HCT116 (cell line): ENCODE measurements around the gene REN. TPM values are rescaled to one million over a fixed set of nuclear protein-coding genes. Genes with fewer than 3 reads are reported as not detected.
A peak's percentile ranks its signal among the peaks of the same experiment; 100 is the strongest.

Experiments
- ATAC-seq: fragments of 200-7000 bp; cut with Tn5 transposase; 2 replicates; pipeline ENCODE4 v1.9.1; 2020; ENCODE audit warnings: mild to moderate bottlenecking, moderate library complexity
- BruUV-seq: library from RNA; stranded (reverse); fragments of 400-500 nt; replicated peaks from 2 replicates; lab custom pipeline; 2021; lab: Mats Ljungman, UMichigan
- CTCF ChIA-PET: fragments of 300-600 bp; sonication (Branson Sonifier 250); formaldehyde crosslinking; loops from one replicate; lab custom pipeline; 2021; ENCODE audit warnings: antibody characterized with exemption; lab: Charles Lee
- POLR2A ChIA-PET: fragments of 300-600, 350-600 bp; sonication (Branson Sonifier 250); formaldehyde crosslinking; loops from one replicate; lab custom pipeline; 2021; ENCODE audit warnings: antibody characterized with exemption; lab: Charles Lee
- RAD21 ChIA-PET, 2 experiments: fragments of 300-600 bp; sonication (Branson Sonifier 250); formaldehyde crosslinking; loops; one replicate each; lab custom pipeline; 2023; ENCODE audit warnings: low total read pairs in 2 of 2; ENCODE audit not compliant: uncharacterized antibody in 2 of 2, unreplicated experiment in 2 of 2, low non-redundant PET in 1 of 2; lab: Charles Lee
- DNase-seq: peaks from one replicate; pipeline ENCODE4 v3.0.0-alpha.2; 2010; ENCODE audit warnings: low read depth, low spot score
- H2AFZ ChIP-seq: fragments of 200-600 bp; shearing (Covaris generic), sonication (generic); 2 replicates; pipeline ENCODE4 v1.6.1; 2017; ENCODE audit warnings: low read depth, mixed run types, mixed read lengths, antibody characterized with exemption, low read length; ENCODE audit not compliant: poor library complexity, severe bottlenecking
- H3K27ac ChIP-seq: 2 replicates; pipeline ENCODE4 v1.5.1; 2012; ENCODE audit warnings: low read depth, low read length
- H3K27me3 ChIP-seq: fragments of 200-600 bp; sonication (generic); 2 replicates; pipeline ENCODE4 v1.6.1; 2016; ENCODE audit warnings: mixed run types, low read length, mixed read lengths; ENCODE audit not compliant: insufficient read depth
- H3K36me3 ChIP-seq, 2 experiments: fragments of 200-500 bp in 1 of 2; fragments of 200-600 bp in 1 of 2; sonication (Bioruptor generic) in 1 of 2; sonication (generic) in 1 of 2; 2 replicates each; pipeline versions ENCODE4 v1.5.1 to v1.6.1; 2014 to 2016; ENCODE audit warnings: low read length in 2 of 2, inconsistent platforms in 1 of 2, mixed read lengths in 1 of 2, mixed run types in 1 of 2; ENCODE audit not compliant: insufficient read depth in 2 of 2, control insufficient read depth in 1 of 2
- H3K4me1 ChIP-seq, 2 experiments: fragments of 200-600 bp in 1 of 2; sonication (generic) in 1 of 2; 2 replicates each; pipeline versions ENCODE4 v1.5.1 to v1.6.1; 2012 to 2017; ENCODE audit warnings: low read length in 2 of 2, inconsistent platforms in 1 of 2, mild to moderate bottlenecking in 1 of 2, mixed read lengths in 1 of 2, mixed run types in 1 of 2, moderate library complexity in 1 of 2; ENCODE audit not compliant: insufficient read depth in 2 of 2, control insufficient read depth in 1 of 2
- H3K4me2 ChIP-seq: fragments of 200-600 bp; sonication (generic); 2 replicates; pipeline ENCODE4 v1.6.1; 2017; ENCODE audit warnings: mixed run types, low read length, mixed read lengths
- H3K4me3 ChIP-seq, 2 experiments: fragments of 200-600 bp in 1 of 2; sonication (generic) in 1 of 2; replicated peaks in 1 of 2; 2 replicates each; pipeline ENCODE4 v1.5.1; 2011 to 2016; ENCODE audit warnings: low read length in 2 of 2, control low read depth in 1 of 2, low read depth in 1 of 2, mild to moderate bottlenecking in 1 of 2, mixed read lengths in 1 of 2, mixed run types in 1 of 2
- H3K79me2 ChIP-seq: fragments of 200-600 bp; sonication (generic); 2 replicates; pipeline ENCODE4 v1.6.1; 2017; ENCODE audit warnings: mild to moderate bottlenecking, mixed run types, low read length, moderate library complexity, mixed read lengths; ENCODE audit not compliant: insufficient read depth
- H3K9ac ChIP-seq: fragments of 200-600 bp; sonication (generic); 2 replicates; pipeline ENCODE4 v1.6.1; 2016; ENCODE audit warnings: low read length, mixed read lengths
- H3K9me2 ChIP-seq: fragments of 200-600 bp; sonication (generic), shearing (Covaris generic); 2 replicates; pipeline ENCODE4 v1.6.1; 2017; ENCODE audit warnings: mixed run types, mild to moderate bottlenecking, moderate library complexity; ENCODE audit not compliant: insufficient read depth
- H3K9me3 ChIP-seq, 2 experiments: fragments of 200-500 bp in 1 of 2; fragments of 200-600 bp in 1 of 2; sonication (Bioruptor generic) in 1 of 2; sonication (generic) in 1 of 2; 2 replicates each; pipeline ENCODE4 v1.6.1; 2014 to 2017; ENCODE audit warnings: low read length in 2 of 2, mixed read lengths in 2 of 2, inconsistent platforms in 1 of 2, low read depth in 1 of 2, mild to moderate bottlenecking in 1 of 2, mixed run types in 1 of 2, moderate library complexity in 1 of 2; ENCODE audit not compliant: control insufficient read depth in 1 of 2, insufficient read depth in 1 of 2
- H4K20me1 ChIP-seq: fragments of 200-600 bp; sonication (generic), shearing (Covaris generic); 2 replicates; pipeline ENCODE4 v1.6.1; 2017; ENCODE audit warnings: mixed run types, mild to moderate bottlenecking, moderate library complexity; ENCODE audit not compliant: insufficient read depth
- CBX3 ChIP-seq: IDR thresholded peaks from 2 replicates; pipeline ENCODE4 v1.6.1; 2012; ENCODE audit warnings: low read depth
- CEBPB ChIP-seq: IDR thresholded peaks from 2 replicates; pipeline ENCODE4 v1.6.1; 2012; ENCODE audit warnings: low read depth
- EGR1 ChIP-seq: IDR thresholded peaks from 2 replicates; pipeline ENCODE4 v1.6.1; 2012; ENCODE audit warnings: low read depth
- FOSL1 ChIP-seq: IDR thresholded peaks from 2 replicates; pipeline ENCODE4 v1.6.1; 2012; ENCODE audit warnings: low read depth
- POLR2A ChIP-seq: IDR thresholded peaks from 2 replicates; pipeline ENCODE4 v1.7.0; 2011; ENCODE audit warnings: borderline replicate concordance; ENCODE audit not compliant: insufficient read depth, insufficient read length; ENCODE audit errors: extremely low read depth
- POLR2AphosphoS5 ChIP-seq: IDR thresholded peaks from 2 replicates; pipeline ENCODE4 v1.6.1; 2011; ENCODE audit warnings: mild to moderate bottlenecking, low read depth, low read length, moderate library complexity
- RAD21 ChIP-seq: IDR thresholded peaks from 2 replicates; pipeline ENCODE4 v1.6.1; 2012; ENCODE audit warnings: low read depth, mild to moderate bottlenecking
- SP1 ChIP-seq: IDR thresholded peaks from 2 replicates; pipeline ENCODE4 v1.6.1; 2012; ENCODE audit warnings: low read depth
- TCF7L2 ChIP-seq: IDR thresholded peaks from 2 replicates; pipeline ENCODE4 v1.7.0; 2011; ENCODE audit warnings: borderline replicate concordance, inconsistent platforms; ENCODE audit not compliant: insufficient read depth, insufficient read length; ENCODE audit errors: extremely low read depth
- intact Hi-C: fragments of 100-400 bp; cut with micrococcal nuclease; formaldehyde crosslinking; loops from 2 replicates; pipeline ENCODE4 v1.10.0; 2022
- total RNA-seq: library from RNA; stranded (reverse); gene quantifications from one replicate; pipeline ENCODE4 v1.2.1, GENCODE V29; 2021; ENCODE audit not compliant: unreplicated experiment
- TF ChIP-seq, protein P1 (sequence below): IDR thresholded peaks from 2 replicates; pipeline ENCODE4 v1.6.1; 2012; ENCODE audit warnings: low read depth

The REN gene
- total RNA-seq, 1 experiment from 2014 or later, result 0.47 TPM

DNA sequence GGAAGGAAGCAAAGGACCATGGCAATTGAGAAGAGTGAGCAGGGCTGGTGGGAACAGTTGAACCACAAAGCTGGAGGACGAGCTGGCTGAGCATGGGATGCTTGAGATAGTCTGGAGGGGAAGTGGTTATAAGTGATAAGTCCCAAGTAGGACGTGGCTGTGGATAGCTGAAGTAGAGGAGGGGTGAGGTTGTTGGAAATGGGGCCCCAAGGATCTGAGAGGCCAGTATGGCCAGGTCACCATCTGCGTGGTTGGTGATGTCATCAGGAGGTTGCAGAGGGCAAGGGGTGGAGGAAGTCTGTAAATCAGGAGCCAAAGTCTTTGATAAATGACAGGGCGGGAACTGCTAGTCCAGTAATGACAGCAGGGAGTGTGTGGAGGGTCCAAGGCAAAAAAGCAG, 11.0 kb upstream of the REN start:
- H3K36me3 ChIP-seq, result no peaks in the 10 kb centered on the region
- ChIA-PET POLR2A (no interaction called here), RAD21 (no interaction called here), CTCF (interaction anchor here (2.3 kb wide), 1 partner anchor 14 kb away, joined by 8 read pairs; no protein-coding TSS in a partner anchor)
- no peaks in the 10 kb centered on the region for H3K79me2 ChIP-seq
- no peak overlapping the region for H3K9ac ChIP-seq
- intact Hi-C loops, result no loop called here
- H3K9me3 ChIP-seq, result no peaks in the 10 kb centered on the region
- ATAC-seq (peak; percentile 33; the same call in 1 of the 2 replicates), DNase-seq (no peak)
- H3K27me3 ChIP-seq, result no peaks in the 10 kb centered on the region
- H3K4me2 ChIP-seq, result peak overlapping the region; percentile 25
- no TSS peak for BruUV-seq
- H3K9me2 ChIP-seq, result no peaks in the 10 kb centered on the region
- no peaks in the 10 kb centered on the region for H4K20me1 ChIP-seq
- H2AFZ ChIP-seq, result no peak overlapping the region
- peaks cover 6 to 49% of the 10 kb centered on the region in 2 experiments; a peak in 3 of 4 replicates for H3K4me1 ChIP-seq
- no peak overlapping the region for H3K4me3 ChIP-seq
- TF ChIP-seq, protein P1, sequence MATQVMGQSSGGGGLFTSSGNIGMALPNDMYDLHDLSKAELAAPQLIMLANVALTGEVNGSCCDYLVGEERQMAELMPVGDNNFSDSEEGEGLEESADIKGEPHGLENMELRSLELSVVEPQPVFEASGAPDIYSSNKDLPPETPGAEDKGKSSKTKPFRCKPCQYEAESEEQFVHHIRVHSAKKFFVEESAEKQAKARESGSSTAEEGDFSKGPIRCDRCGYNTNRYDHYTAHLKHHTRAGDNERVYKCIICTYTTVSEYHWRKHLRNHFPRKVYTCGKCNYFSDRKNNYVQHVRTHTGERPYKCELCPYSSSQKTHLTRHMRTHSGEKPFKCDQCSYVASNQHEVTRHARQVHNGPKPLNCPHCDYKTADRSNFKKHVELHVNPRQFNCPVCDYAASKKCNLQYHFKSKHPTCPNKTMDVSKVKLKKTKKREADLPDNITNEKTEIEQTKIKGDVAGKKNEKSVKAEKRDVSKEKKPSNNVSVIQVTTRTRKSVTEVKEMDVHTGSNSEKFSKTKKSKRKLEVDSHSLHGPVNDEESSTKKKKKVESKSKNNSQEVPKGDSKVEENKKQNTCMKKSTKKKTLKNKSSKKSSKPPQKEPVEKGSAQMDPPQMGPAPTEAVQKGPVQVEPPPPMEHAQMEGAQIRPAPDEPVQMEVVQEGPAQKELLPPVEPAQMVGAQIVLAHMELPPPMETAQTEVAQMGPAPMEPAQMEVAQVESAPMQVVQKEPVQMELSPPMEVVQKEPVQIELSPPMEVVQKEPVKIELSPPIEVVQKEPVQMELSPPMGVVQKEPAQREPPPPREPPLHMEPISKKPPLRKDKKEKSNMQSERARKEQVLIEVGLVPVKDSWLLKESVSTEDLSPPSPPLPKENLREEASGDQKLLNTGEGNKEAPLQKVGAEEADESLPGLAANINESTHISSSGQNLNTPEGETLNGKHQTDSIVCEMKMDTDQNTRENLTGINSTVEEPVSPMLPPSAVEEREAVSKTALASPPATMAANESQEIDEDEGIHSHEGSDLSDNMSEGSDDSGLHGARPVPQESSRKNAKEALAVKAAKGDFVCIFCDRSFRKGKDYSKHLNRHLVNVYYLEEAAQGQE, result no peak
- TF ChIP-seq SP1, result no peak
- TF ChIP-seq TCF7L2, result no peak
- TF ChIP-seq EGR1, result no peak
- no peak for TF ChIP-seq CBX3
- TF ChIP-seq POLR2AphosphoS5, result no peak
- TF ChIP-seq RAD21, result no peak
- TF ChIP-seq POLR2A, result no peak
- no peak for TF ChIP-seq CEBPB
- TF ChIP-seq FOSL1, result no peak
- no peak overlapping the region for H3K27ac ChIP-seq
